ENCODE data around the gene LDB3. TPM values are rescaled to one million over a fixed set of nuclear protein-coding genes. Genes with fewer than 3 reads are reported as not detected.

LDB3 gene
- total and polyA plus RNA-seq, 7 donors, result 1.2 to 42.1 (median 13.2) TPM

DNA sequence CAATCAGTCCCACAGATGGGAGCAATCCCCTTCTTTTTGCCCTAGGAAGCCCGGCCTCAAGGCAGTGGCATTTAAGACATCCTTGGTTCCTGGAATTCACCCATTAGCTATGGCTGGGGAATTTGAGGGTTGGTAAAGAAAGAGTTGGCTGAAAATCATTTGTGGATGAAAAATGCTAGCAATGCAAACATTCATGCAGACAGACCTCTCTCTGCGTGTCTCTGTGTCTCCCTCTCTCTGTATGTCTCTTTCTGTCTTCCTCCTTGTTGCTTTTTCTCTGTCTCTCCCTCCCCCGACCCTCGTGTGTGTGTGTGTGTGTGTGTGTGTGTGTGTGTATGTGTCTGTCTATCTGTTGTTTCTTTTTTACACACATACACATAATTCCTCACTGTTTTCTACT is 19.4 kb downstream of the LDB3 start:
- Histone ChIP-seq H3K9me3 (no peaks in the 10 kb centered on the region), H3K4me1 (peaks cover 0 to 99% (median 81%) of the 10 kb centered on the region in 4 donors), H3K4me3 (no peak overlapping the region), H3K27me3 (no peaks in the 10 kb centered on the region), H3K36me3 (peaks cover 0 to 5% (median 2%) of the 10 kb centered on the region in 4 donors), H3K27ac (peak overlapping the region; percentile 68 to 95 (median 92))
- TF ChIP-seq POLR2AphosphoS5 (IDR thresholded peaks at IDR 0.05) (no peak), EP300 (IDR thresholded peaks at IDR 0.05) (no peak), POLR2A (IDR thresholded peaks at IDR 0.05) (no peak)
- TF ChIP-seq, protein P1, sequence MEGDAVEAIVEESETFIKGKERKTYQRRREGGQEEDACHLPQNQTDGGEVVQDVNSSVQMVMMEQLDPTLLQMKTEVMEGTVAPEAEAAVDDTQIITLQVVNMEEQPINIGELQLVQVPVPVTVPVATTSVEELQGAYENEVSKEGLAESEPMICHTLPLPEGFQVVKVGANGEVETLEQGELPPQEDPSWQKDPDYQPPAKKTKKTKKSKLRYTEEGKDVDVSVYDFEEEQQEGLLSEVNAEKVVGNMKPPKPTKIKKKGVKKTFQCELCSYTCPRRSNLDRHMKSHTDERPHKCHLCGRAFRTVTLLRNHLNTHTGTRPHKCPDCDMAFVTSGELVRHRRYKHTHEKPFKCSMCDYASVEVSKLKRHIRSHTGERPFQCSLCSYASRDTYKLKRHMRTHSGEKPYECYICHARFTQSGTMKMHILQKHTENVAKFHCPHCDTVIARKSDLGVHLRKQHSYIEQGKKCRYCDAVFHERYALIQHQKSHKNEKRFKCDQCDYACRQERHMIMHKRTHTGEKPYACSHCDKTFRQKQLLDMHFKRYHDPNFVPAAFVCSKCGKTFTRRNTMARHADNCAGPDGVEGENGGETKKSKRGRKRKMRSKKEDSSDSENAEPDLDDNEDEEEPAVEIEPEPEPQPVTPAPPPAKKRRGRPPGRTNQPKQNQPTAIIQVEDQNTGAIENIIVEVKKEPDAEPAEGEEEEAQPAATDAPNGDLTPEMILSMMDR (IDR thresholded peaks at IDR 0.05), result no peak
- 39 to 42% methylated on average over 4 of the region's 4 CpGs for WGBS, 2 donors
- DNase-seq, result no peak
- intact Hi-C loops (cut with DNase I), result loop anchor here (1.0 to 10.0 kb wide), 2 partner anchors 279 to 407 kb away; partner anchors contain the start of genes GLUD1 and SHLD2

DNA sequence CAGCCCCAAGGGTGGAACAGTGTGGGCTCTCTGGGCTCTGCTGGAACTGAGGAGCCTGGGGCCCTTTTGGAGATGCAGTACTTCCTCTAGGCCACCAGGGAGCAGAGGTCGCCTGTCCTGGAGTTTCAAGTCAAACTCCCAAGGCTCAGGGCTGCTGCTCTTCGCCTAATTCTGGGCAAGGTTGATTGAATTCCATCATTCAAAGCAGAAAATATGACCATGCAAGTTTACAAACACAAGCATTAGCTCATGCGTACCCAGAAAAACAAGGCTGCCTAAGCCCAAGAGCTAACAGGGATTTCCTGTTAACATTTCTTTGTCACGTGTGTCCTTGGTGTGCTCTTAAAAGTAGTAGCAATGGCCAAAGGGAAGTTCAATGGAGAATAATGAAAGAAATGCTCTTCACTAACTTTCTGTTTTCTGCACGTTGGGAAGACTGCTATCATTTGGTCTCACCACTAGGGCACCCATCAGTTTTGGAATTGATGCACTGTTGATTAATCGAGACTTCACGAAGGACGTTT is 20.1 kb downstream of the LDB3 start:
- Histone ChIP-seq H3K4me3 (no peak overlapping the region), H3K9me3 (no peaks in the 10 kb centered on the region), H3K27me3 (no peaks in the 10 kb centered on the region), H3K36me3 (peaks cover 0 to 5% (median 2%) of the 10 kb centered on the region in 4 donors), H3K27ac (peak overlapping the region; percentile 68 to 95 (median 92)), H3K4me1 (peaks cover 0 to 99% (median 81%) of the 10 kb centered on the region in 4 donors)
- TF ChIP-seq, protein P1 (IDR thresholded peaks at IDR 0.05), result peak; percentile 60 to 90 (median 76)
- peak in 2 of 4 donors; percentile 5 to 11 for TF ChIP-seq POLR2AphosphoS5 (IDR thresholded peaks at IDR 0.05)
- TF ChIP-seq EP300 (IDR thresholded peaks at IDR 0.05), result no peak
- intact Hi-C loops (cut with DNase I), result loop anchor here (1.0 to 10.0 kb wide), 2 partner anchors 278 to 406 kb away; partner anchors contain the start of genes GLUD1 and SHLD2
- WGBS, 2 donors, result 38% methylated on average over 8 of the region's 8 CpGs
- DNase-seq, result peak; percentile 85

DNA sequence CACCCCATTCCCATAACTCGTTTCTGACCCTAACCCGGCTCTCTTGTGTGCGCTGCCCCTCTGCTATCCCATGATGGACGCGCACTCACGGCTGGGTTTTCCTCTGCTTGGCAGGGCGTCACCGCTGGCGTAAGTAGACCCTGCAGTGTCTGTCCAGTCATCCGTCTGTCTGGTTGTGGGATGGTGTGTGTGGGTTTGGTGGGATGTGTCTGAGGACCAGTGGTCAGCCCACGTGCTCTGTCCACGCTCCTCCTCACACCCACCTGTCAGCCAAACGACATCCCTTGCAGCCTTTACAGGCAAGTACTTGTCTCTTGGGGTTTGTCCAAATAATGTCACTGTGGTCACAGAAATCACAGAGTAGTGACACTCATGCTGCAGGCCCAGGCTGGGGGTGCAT is 20.8 kb downstream of the LDB3 start:
- 85 to 90% methylated on average over 13 of the region's 13 CpGs for WGBS, 2 donors
- no peak overlapping the region for H3K4me3 ChIP-seq
- no peaks in the 10 kb centered on the region for H3K9me3 ChIP-seq
- peaks cover 0 to 99% (median 81%) of the 10 kb centered on the region in 4 donors for H3K4me1 ChIP-seq
- intact Hi-C loops (cut with DNase I), result loop anchor here (10.0 kb wide), 1 partner anchor 406 kb away; the partner anchor contains the start of genes GLUD1 and SHLD2
- H3K27me3 ChIP-seq, result no peaks in the 10 kb centered on the region
- no peak for DNase-seq
- no peak for TF ChIP-seq POLR2A (IDR thresholded peaks at IDR 0.05)
- no peak for TF ChIP-seq POLR2AphosphoS5 (IDR thresholded peaks at IDR 0.05)
- no peak for TF ChIP-seq EP300 (IDR thresholded peaks at IDR 0.05)
- TF ChIP-seq, protein P1 (IDR thresholded peaks at IDR 0.05), result no peak
- H3K27ac ChIP-seq, result peak overlapping the region; percentile 68 to 95 (median 92)
- H3K36me3 ChIP-seq, result peaks cover 0 to 5% (median 2%) of the 10 kb centered on the region in 4 donors

DNA sequence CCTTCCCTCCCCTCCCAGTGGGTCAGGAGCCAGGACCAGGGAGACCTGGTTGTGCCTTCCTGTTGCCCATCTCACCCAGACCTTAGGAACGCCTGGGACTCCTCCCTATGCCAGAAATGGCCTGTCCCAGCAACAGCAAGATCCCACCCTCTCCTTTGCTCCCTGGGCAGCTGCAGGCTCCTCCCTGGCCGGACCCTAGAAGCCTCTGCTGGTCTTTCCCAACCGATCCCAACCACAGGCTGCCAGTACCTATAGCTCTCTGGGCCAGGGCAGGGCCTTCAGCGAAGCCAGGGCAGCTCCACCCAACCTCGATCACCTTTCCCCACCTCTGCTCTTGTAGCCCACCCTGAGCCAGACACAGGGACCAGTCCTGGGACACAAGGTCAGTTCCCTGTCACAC is 21.9 kb downstream of the LDB3 start:
- Histone ChIP-seq H3K4me1 (peaks cover 0 to 89% (median 71%) of the 10 kb centered on the region in 4 donors), H3K27me3 (no peaks in the 10 kb centered on the region), H3K36me3 (peaks cover 0 to 13% (median 4%) of the 10 kb centered on the region in 4 donors), H3K9me3 (no peaks in the 10 kb centered on the region), H3K4me3 (no peak overlapping the region), H3K27ac (peak overlapping the region in 3 of 4 donors; percentile 43 to 95 (median 48))
- intact Hi-C loops (cut with DNase I), result no loop called here
- 89 to 93% methylated on average over 5 of the region's 5 CpGs for WGBS, 2 donors
- TF ChIP-seq EP300 (IDR thresholded peaks at IDR 0.05) (no peak), POLR2AphosphoS5 (IDR thresholded peaks at IDR 0.05) (no peak), POLR2A (IDR thresholded peaks at IDR 0.05) (no peak)
- TF ChIP-seq, protein P1 (IDR thresholded peaks at IDR 0.05), result no peak
- no peak for DNase-seq
